ENCODE data around the gene FYB1. TPM values are rescaled to one million over a fixed set of nuclear protein-coding genes. Genes with fewer than 3 reads are reported as not detected.

The FYB1 gene
- total RNA-seq, 1 experiment from 2014 or later: not detected

GRCh38 chr5:39171647-39172046 is 47.7 kb downstream of the FYB1 start:
- H3K9me3 ChIP-seq (ENCODE audit: control insufficient read depth, low read depth, low read length): no peaks in the 10 kb centered on the region
- H3K79me1 ChIP-seq (ENCODE audit: insufficient read depth, low read depth, low read length, poor library complexity, severe bottlenecking): no peaks in the 10 kb centered on the region
- no peak overlapping the region for H3K23ac ChIP-seq (ENCODE audit: insufficient read length, low read depth, low read length)
- no peaks in the 10 kb centered on the region for H3K27me3 Mint-ChIP-seq (ENCODE audit: low read depth)
- H3K27ac ChIP-seq (ENCODE audit: insufficient read length, low read depth, low read length): no peak overlapping the region
- no peak overlapping the region for H3K14ac ChIP-seq (ENCODE audit: insufficient read depth, low read length)
- H3K27ac Mint-ChIP-seq: no peak overlapping the region
- no peak overlapping the region for H3K56ac ChIP-seq (ENCODE audit: insufficient read length, low read depth, low read length)
- no peak for DNase-seq
- no peak overlapping the region for H4K5ac ChIP-seq (ENCODE audit: insufficient read length, low read depth, low read length)
- H4K91ac ChIP-seq (ENCODE audit: insufficient read length, low read depth, low read length): no peak overlapping the region
- no peak overlapping the region for H3K18ac ChIP-seq (ENCODE audit: insufficient read length, low read depth, low read length)
- no peak overlapping the region for H4K8ac ChIP-seq (replicated peaks; ENCODE audit: insufficient read length, low read depth, low read length)
- H3K9me3 Mint-ChIP-seq: peaks cover 0 to 6% of the 10 kb centered on the region in 2 experiments; a peak in 2 of 5 replicates
- H3T11ph ChIP-seq (ENCODE audit: low read length): no peak overlapping the region
- no peaks in the 10 kb centered on the region for H3K23me2 ChIP-seq (ENCODE audit: insufficient read length, low read depth, low read length, poor library complexity, severe bottlenecking)
- H2AFZ ChIP-seq (ENCODE audit: low read length): no peak overlapping the region
- H3K4me1 Mint-ChIP-seq: peaks cover 10 to 11% of the 10 kb centered on the region in 2 experiments
- no peak overlapping the region for H2BK20ac ChIP-seq (ENCODE audit: low read depth, low read length, poor library complexity, severe bottlenecking)
- no peaks in the 10 kb centered on the region for H3K27me3 ChIP-seq (ENCODE audit: insufficient read depth, low read length)
- TF ChIP-seq CTCF (conservative IDR thresholded peaks at IDR 0.05): no peak
- H3K4ac ChIP-seq (ENCODE audit: low read depth, low read length): no peak overlapping the region
- H3K4me3 Mint-ChIP-seq: no peak overlapping the region; a peak in 1 of 5 replicates
- H3K79me2 ChIP-seq (ENCODE audit: insufficient read depth, low read length): no peaks in the 10 kb centered on the region
- no peaks in the 10 kb centered on the region for H3K4me1 ChIP-seq (ENCODE audit: insufficient read depth, low read length)
- H2BK12ac ChIP-seq (ENCODE audit: insufficient read length, low read depth, low read length): no peak overlapping the region
- H2BK5ac ChIP-seq (ENCODE audit: insufficient read length, low read length): no peak overlapping the region
- WGBS (ENCODE audit: extremely low coverage, insufficient read length, low lambda C conversion rate): no CpG with 5 or more reads among the region's 4 CpGs
- no peak overlapping the region for H2AK5ac ChIP-seq (ENCODE audit: insufficient read length, low read length)
- no peak overlapping the region for H3K4me2 ChIP-seq (ENCODE audit: insufficient read depth, insufficient read length, low read length)
- H2BK15ac ChIP-seq (ENCODE audit: low read depth, low read length): no peak overlapping the region
- H3K36me3 Mint-ChIP-seq (ENCODE audit: insufficient read depth in 1 of 3, low read depth in 3 of 3): no peaks in the 10 kb centered on the region
- H4K20me1 ChIP-seq (ENCODE audit: control insufficient read depth, insufficient read depth, insufficient read length): no peaks in the 10 kb centered on the region
- H3K9ac ChIP-seq (ENCODE audit: extremely low read depth, insufficient read length, low read length): no peak overlapping the region
- H2BK120ac ChIP-seq (ENCODE audit: low read depth, low read length, poor library complexity, severe bottlenecking): no peak overlapping the region

All from H9 (cell line).